ENCODE results near the gene IFI44. TPM values are rescaled to one million over a fixed set of nuclear protein-coding genes. Genes with fewer than 3 reads are reported as not detected.

Gene IFI44
- polyA plus RNA-seq, 1 donor (not counting 4 experiments of a cell fraction or from before 2014, with no cell fraction given), result 97.0 TPM

DNA sequence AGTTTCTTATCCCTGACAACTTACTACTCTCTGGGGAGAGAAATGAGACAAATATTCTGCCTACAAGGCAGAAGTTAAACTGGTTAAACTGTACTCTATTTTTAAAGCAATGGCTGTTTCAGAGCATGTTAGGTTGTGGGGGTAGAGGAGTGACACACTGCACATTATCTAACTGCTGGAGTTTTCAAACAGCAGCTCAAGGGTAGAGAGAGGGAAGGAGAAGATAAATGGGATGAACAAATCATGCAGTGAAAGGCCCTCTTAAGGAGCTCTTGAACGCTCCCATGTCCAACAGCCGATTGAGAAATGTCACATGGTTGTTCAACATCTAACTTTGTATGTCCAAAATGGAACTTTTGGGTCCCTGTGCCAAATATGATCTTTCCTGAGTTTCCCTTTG is 43.4 kb upstream of the IFI44 start:
- no peak overlapping the region for H3K27ac ChIP-seq (ENCODE audit: control insufficient read depth, insufficient read depth, low read length)
- TF ChIP-seq, protein P1, sequence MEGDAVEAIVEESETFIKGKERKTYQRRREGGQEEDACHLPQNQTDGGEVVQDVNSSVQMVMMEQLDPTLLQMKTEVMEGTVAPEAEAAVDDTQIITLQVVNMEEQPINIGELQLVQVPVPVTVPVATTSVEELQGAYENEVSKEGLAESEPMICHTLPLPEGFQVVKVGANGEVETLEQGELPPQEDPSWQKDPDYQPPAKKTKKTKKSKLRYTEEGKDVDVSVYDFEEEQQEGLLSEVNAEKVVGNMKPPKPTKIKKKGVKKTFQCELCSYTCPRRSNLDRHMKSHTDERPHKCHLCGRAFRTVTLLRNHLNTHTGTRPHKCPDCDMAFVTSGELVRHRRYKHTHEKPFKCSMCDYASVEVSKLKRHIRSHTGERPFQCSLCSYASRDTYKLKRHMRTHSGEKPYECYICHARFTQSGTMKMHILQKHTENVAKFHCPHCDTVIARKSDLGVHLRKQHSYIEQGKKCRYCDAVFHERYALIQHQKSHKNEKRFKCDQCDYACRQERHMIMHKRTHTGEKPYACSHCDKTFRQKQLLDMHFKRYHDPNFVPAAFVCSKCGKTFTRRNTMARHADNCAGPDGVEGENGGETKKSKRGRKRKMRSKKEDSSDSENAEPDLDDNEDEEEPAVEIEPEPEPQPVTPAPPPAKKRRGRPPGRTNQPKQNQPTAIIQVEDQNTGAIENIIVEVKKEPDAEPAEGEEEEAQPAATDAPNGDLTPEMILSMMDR (optimal IDR thresholded peaks at IDR 0.05 in 1 of 3, IDR thresholded peaks at IDR 0.05 in 1 of 3, conservative IDR thresholded peaks at IDR 0.05 in 1 of 3; ENCODE audit: extremely low read depth in 1 of 3, insufficient read depth in 2 of 3, low read length in 3 of 3), result no peak
- no peak for TF ChIP-seq EZH2 (IDR thresholded peaks at IDR 0.05; ENCODE audit: low read length)
- H3K4me1 ChIP-seq (ENCODE audit: control insufficient read depth, extremely low read depth, insufficient read depth, low read length), result no peaks in the 10 kb centered on the region
- DNase-seq (ENCODE audit: low read depth, low spot score) (no peak), FAIRE-seq (no peak)
- H3K4me3 ChIP-seq (ENCODE audit: control insufficient read depth in 2 of 3, extremely low read depth in 1 of 3, insufficient read depth in 2 of 3, low read depth in 1 of 3, low read length in 3 of 3), result no peak overlapping the region
- no peak overlapping the region for H3K9ac ChIP-seq (ENCODE audit: control insufficient read depth, extremely low read depth, insufficient read depth, low read length)
- no peaks in the 10 kb centered on the region for H3K79me2 ChIP-seq (ENCODE audit: control insufficient read depth, insufficient read depth, low read length)
- dilution Hi-C loops (cut with MboI; ENCODE audit: extremely low pct_ligation_motif_present, low sequenced_read_pairs), result no loop called here
- H4K20me1 ChIP-seq (ENCODE audit: control insufficient read depth, extremely low read depth, insufficient read depth, low read length), result no peaks in the 10 kb centered on the region
- no peaks in the 10 kb centered on the region for H3K9me3 ChIP-seq (ENCODE audit: control insufficient read depth, low read depth, low read length)
- H3K27me3 ChIP-seq (ENCODE audit: control insufficient read depth, extremely low read depth, insufficient read depth, low read length), result no peaks in the 10 kb centered on the region
- H2AFZ ChIP-seq (ENCODE audit: control insufficient read depth, low read length), result no peak overlapping the region
- H3K4me2 ChIP-seq (ENCODE audit: control insufficient read depth, extremely low read depth, insufficient read depth, low read depth, low read length), result no peak overlapping the region
- H3K9me1 ChIP-seq (ENCODE audit: control insufficient read depth, extremely low read depth, insufficient read depth, low read length), result no peaks in the 10 kb centered on the region
- no peaks in the 10 kb centered on the region for H3K36me3 ChIP-seq (ENCODE audit: control insufficient read depth in 2 of 2, extremely low read depth in 1 of 2, insufficient read depth in 2 of 2, low read length in 2 of 2)

DNA sequence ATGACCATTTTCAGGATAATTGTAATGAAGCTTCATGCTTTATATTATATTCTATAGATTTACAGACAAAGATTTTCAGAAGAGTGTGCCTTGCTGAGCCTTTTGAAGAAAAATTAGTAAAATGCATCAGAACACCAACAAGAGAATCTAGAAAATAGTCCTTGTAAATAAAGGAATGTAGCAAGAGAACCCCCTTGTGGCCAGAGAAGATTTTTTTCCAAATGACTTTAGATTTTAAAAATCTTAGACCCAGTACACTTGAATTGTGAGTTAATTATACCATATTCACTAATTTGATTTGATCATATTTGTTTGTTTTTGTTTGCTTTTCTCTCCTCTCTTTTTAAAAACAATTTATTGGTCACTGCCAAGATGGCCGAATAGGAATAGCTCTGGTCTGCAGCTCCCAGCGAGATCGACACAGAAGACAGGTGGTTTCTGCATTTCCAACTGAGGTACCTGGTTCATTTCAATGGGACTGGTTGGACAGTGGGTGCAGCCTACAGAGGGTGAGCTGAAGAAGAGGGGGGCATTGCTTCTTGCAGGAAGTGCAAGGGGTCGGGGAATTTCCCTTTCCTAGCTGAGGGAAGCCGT is 42.2 kb upstream of the IFI44 start:
- FAIRE-seq (no peak), DNase-seq (ENCODE audit: low read depth, low spot score) (no peak)
- Histone ChIP-seq H3K79me2 (ENCODE audit: control insufficient read depth, insufficient read depth, low read length) (no peaks in the 10 kb centered on the region), H4K20me1 (ENCODE audit: control insufficient read depth, extremely low read depth, insufficient read depth, low read length) (no peaks in the 10 kb centered on the region), H3K9me3 (ENCODE audit: control insufficient read depth, low read depth, low read length) (no peaks in the 10 kb centered on the region), H3K4me2 (ENCODE audit: control insufficient read depth, extremely low read depth, insufficient read depth, low read depth, low read length) (no peak overlapping the region), H3K36me3 (ENCODE audit: control insufficient read depth in 2 of 2, extremely low read depth in 1 of 2, insufficient read depth in 2 of 2, low read length in 2 of 2) (no peaks in the 10 kb centered on the region), H3K4me3 (ENCODE audit: control insufficient read depth in 2 of 3, extremely low read depth in 1 of 3, insufficient read depth in 2 of 3, low read depth in 1 of 3, low read length in 3 of 3) (no peak overlapping the region), H3K27ac (ENCODE audit: control insufficient read depth, insufficient read depth, low read length) (no peak overlapping the region), H3K27me3 (ENCODE audit: control insufficient read depth, extremely low read depth, insufficient read depth, low read length) (no peaks in the 10 kb centered on the region), H2AFZ (ENCODE audit: control insufficient read depth, low read length) (no peak overlapping the region), H3K4me1 (ENCODE audit: control insufficient read depth, extremely low read depth, insufficient read depth, low read length) (no peaks in the 10 kb centered on the region), H3K9ac (ENCODE audit: control insufficient read depth, extremely low read depth, insufficient read depth, low read length) (no peak overlapping the region), H3K9me1 (ENCODE audit: control insufficient read depth, extremely low read depth, insufficient read depth, low read length) (no peaks in the 10 kb centered on the region)
- no peak for TF ChIP-seq EZH2 (IDR thresholded peaks at IDR 0.05; ENCODE audit: low read length)
- TF ChIP-seq, protein P1 (optimal IDR thresholded peaks at IDR 0.05 in 1 of 3, IDR thresholded peaks at IDR 0.05 in 1 of 3, conservative IDR thresholded peaks at IDR 0.05 in 1 of 3; ENCODE audit: extremely low read depth in 1 of 3, insufficient read depth in 2 of 3, low read length in 3 of 3), result peak in 2 of 3 experiments; percentile 29 to 51
- dilution Hi-C loops (cut with MboI; ENCODE audit: extremely low pct_ligation_motif_present, low sequenced_read_pairs), result no loop called here

Measured in keratinocyte (primary cell).